Endodermal cell (in vitro differentiated cells): ENCODE measurements around the gene KIF18B. TPM values are rescaled to one million over a fixed set of nuclear protein-coding genes. Genes with fewer than 3 reads are reported as not detected.
A peak's percentile ranks its signal among the peaks of the same experiment; 100 is the strongest.

Experiments used
- DNase-seq: peaks from one replicate; pipeline ENCODE4 v3.0.0-alpha.2; 2017
- H3K27ac ChIP-seq: 2 replicates; pipeline ENCODE4 v1.5.1; 2013; ENCODE audit warnings: mild to moderate bottlenecking, low read depth, low read length, moderate library complexity
- H3K27me3 ChIP-seq: 2 replicates; pipeline ENCODE4 v1.6.1; 2013; ENCODE audit warnings: mild to moderate bottlenecking, low read length, moderate library complexity; ENCODE audit not compliant: insufficient read depth, control insufficient read depth, poor library complexity, severe bottlenecking
- H3K36me3 ChIP-seq: 2 replicates; pipeline ENCODE4 v1.7.0; 2013; ENCODE audit warnings: mild to moderate bottlenecking, low read length, moderate library complexity; ENCODE audit not compliant: control insufficient read depth, insufficient read depth
- H3K4me1 ChIP-seq: one replicate; pipeline ENCODE4 v1.7.0; 2013; ENCODE audit warnings: low read length; ENCODE audit not compliant: control insufficient read depth, insufficient read depth
- H3K4me3 ChIP-seq: 2 replicates; pipeline ENCODE4 v1.5.1; 2013; ENCODE audit warnings: mild to moderate bottlenecking, low read length, moderate library complexity
- H3K9ac ChIP-seq: 2 replicates; pipeline ENCODE4 v1.6.1; 2013; ENCODE audit warnings: mild to moderate bottlenecking, low read length, moderate library complexity; ENCODE audit not compliant: poor library complexity, severe bottlenecking; ENCODE audit errors: extremely low read depth
- H3K9me3 ChIP-seq: 2 replicates; pipeline ENCODE4 v1.6.1; 2013; ENCODE audit warnings: mild to moderate bottlenecking, low read length, moderate library complexity; ENCODE audit not compliant: control insufficient read depth
- H3K27ac Mint-ChIP-seq: 2 replicates; pipeline ENCODE4 v1.8.0; 2020; ENCODE audit warnings: mixed read lengths
- H3K27me3 Mint-ChIP-seq: 2 replicates; pipeline ENCODE4 v1.8.0; 2021; ENCODE audit warnings: mild to moderate bottlenecking, mixed read lengths; ENCODE audit not compliant: insufficient read depth
- H3K36me3 Mint-ChIP-seq: 2 replicates; pipeline ENCODE4 v1.8.0; 2020; ENCODE audit warnings: low read depth, mixed read lengths
- H3K4me1 Mint-ChIP-seq: 2 replicates; pipeline ENCODE4 v1.8.0; 2020; ENCODE audit warnings: mixed read lengths
- H3K4me3 Mint-ChIP-seq: 2 replicates; pipeline ENCODE4 v1.8.0; 2020; ENCODE audit warnings: mild to moderate bottlenecking, moderate library complexity, mixed read lengths
- H3K9me3 Mint-ChIP-seq: 2 replicates; pipeline ENCODE4 v1.8.0; 2020; ENCODE audit warnings: mild to moderate bottlenecking, mixed read lengths
- WGBS, 2 experiments: methylation state at CpG; one replicate each; pipeline versions ENCODE4 v1.1.5 to v1.1.7; 2013; ENCODE audit warnings: missing lambda C conversion rate in 2 of 2, mixed read lengths in 1 of 2; ENCODE audit not compliant: insufficient coverage in 1 of 2, insufficient read length in 1 of 2; 5-methylcytosine and 5-hydroxymethylcytosine counted together
- total RNA-seq, 2 donors: library from RNA; stranded (reverse); fragmentation: NEBNext Ultra II Directional in 1 of 2; extraction: Animal tissue kit (Norgen Biotek cat#: 25700) in 1 of 2; gene quantifications; 2 replicates in 1 of 2; 3 replicates in 1 of 2; pipeline ENCODE4 v1.2.1, GENCODE V29; 2021
- TF ChIP-seq, protein P1 (sequence below): fragments of 200-600 bp; sonication (generic); conservative IDR thresholded peaks from 2 replicates; pipeline ENCODE4 v1.5.0; 2021; ENCODE audit warnings: antibody characterized with exemption, mild to moderate bottlenecking

Gene KIF18B
- total RNA-seq, 2 donors from 2014 or later = 43.5 to 64.7 TPM

GRCh38 chr17:44981221-44981968 is 33.8 kb upstream of the KIF18B start:
- no peaks in the 10 kb centered on the region for H3K4me1 Mint-ChIP-seq
- no peak overlapping the region for H3K27ac ChIP-seq
- no peak overlapping the region for H3K27ac Mint-ChIP-seq

DNA sequence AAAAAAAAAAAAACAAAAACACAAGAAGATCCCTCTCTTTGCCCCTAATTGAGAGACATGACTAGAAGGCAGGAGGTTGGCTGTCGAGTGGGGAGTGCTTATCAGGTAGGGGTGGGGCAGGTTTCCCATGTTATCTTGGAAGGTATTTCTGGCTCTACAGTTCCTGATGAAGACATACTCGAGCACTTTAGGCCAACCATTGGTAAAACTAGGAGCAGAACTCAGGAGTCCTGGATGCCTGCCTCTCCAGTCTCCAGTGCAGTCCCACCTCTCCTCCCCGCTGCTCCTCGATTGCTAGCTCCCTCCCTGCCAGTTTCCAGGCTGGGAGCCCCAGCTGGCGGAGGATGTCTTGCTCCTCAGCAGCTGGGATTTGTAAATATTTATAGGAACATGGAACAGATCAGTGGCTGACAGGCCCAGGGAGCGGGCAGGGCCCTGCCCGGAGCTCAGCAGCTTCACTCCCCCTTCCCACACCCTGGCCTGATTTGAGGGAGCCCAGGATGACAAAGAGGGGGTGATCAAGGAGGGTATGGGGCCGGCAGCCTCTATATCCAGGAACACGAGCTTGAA is 31.9 kb upstream of the KIF18B start:
- no peak for DNase-seq
- Histone ChIP-seq H3K9ac (no peak overlapping the region), H3K4me3 (no peak overlapping the region), H3K9me3 (no peaks in the 10 kb centered on the region), H3K36me3 (no peaks in the 10 kb centered on the region), H3K27me3 (no peaks in the 10 kb centered on the region), H3K27ac (peak overlapping the region; percentile 62), H3K4me1 (peaks cover 3% of the 10 kb centered on the region)
- TF ChIP-seq, protein P1, sequence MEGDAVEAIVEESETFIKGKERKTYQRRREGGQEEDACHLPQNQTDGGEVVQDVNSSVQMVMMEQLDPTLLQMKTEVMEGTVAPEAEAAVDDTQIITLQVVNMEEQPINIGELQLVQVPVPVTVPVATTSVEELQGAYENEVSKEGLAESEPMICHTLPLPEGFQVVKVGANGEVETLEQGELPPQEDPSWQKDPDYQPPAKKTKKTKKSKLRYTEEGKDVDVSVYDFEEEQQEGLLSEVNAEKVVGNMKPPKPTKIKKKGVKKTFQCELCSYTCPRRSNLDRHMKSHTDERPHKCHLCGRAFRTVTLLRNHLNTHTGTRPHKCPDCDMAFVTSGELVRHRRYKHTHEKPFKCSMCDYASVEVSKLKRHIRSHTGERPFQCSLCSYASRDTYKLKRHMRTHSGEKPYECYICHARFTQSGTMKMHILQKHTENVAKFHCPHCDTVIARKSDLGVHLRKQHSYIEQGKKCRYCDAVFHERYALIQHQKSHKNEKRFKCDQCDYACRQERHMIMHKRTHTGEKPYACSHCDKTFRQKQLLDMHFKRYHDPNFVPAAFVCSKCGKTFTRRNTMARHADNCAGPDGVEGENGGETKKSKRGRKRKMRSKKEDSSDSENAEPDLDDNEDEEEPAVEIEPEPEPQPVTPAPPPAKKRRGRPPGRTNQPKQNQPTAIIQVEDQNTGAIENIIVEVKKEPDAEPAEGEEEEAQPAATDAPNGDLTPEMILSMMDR = no peak
- no peaks in the 10 kb centered on the region for H3K4me1 Mint-ChIP-seq
- H3K4me3 Mint-ChIP-seq = no peak overlapping the region
- peaks cover 24% of the 10 kb centered on the region for H3K27me3 Mint-ChIP-seq
- 75 to 80% methylated on average over 4 to 8 of the region's 9 CpGs for WGBS, 2 experiments
- H3K27ac Mint-ChIP-seq = no peak overlapping the region
- H3K9me3 Mint-ChIP-seq = no peaks in the 10 kb centered on the region
- no peaks in the 10 kb centered on the region for H3K36me3 Mint-ChIP-seq

More at GRCh38 chr17:44981221-44981968, 33.8 kb upstream of the KIF18B start:
- H3K36me3 Mint-ChIP-seq = no peaks in the 10 kb centered on the region
- peaks cover 3% of the 10 kb centered on the region for H3K4me1 ChIP-seq
- no peak overlapping the region for H3K4me3 ChIP-seq
- H3K9me3 Mint-ChIP-seq = no peaks in the 10 kb centered on the region
- H3K36me3 ChIP-seq = no peaks in the 10 kb centered on the region
- H3K27me3 Mint-ChIP-seq = peaks cover 19% of the 10 kb centered on the region
- H3K9ac ChIP-seq = no peak overlapping the region
- H3K4me3 Mint-ChIP-seq = no peak overlapping the region
- TF ChIP-seq, protein P1 = no peak
- no peaks in the 10 kb centered on the region for H3K9me3 ChIP-seq
- 79 to 90% methylated on average over 8 to 12 of the region's 12 CpGs for WGBS, 2 experiments
- H3K27me3 ChIP-seq = no peaks in the 10 kb centered on the region
- DNase-seq = no peak

- peaks cover 3% of the 10 kb centered on the region for H3K4me1 ChIP-seq
- no peaks in the 10 kb centered on the region for H3K9me3 Mint-ChIP-seq
- TF ChIP-seq, protein P1 = no peak
- no peak overlapping the region for H3K27ac ChIP-seq
- WGBS, 2 experiments = 97 to 100% methylated on average over 2 to 5 of the region's 5 CpGs
- H3K27ac Mint-ChIP-seq = no peak overlapping the region
- DNase-seq = no peak
- no peak overlapping the region for H3K4me3 ChIP-seq
- no peaks in the 10 kb centered on the region for H3K27me3 ChIP-seq
- no peaks in the 10 kb centered on the region for H3K36me3 ChIP-seq
- H3K36me3 Mint-ChIP-seq = no peaks in the 10 kb centered on the region
- H3K4me3 Mint-ChIP-seq = no peak overlapping the region
- no peak overlapping the region for H3K9ac ChIP-seq
- peaks cover 24% of the 10 kb centered on the region for H3K27me3 Mint-ChIP-seq
- H3K4me1 Mint-ChIP-seq = no peaks in the 10 kb centered on the region
- H3K9me3 ChIP-seq = no peaks in the 10 kb centered on the region
Measured at GRCh38 chr17:44978807-44979206, 31.2 kb upstream of the KIF18B start.
